GM12801 (cell line): ENCODE data around the gene HYLS1.

Experiments used
- TF ChIP-seq, protein P1 (sequence below): IDR thresholded peaks from one replicate; pipeline ENCODE4 v1.5.1; 2011; ENCODE audit warnings: control low read depth; ENCODE audit not compliant: insufficient read length; ENCODE audit errors: extremely low read depth

Gene HYLS1

DNA sequence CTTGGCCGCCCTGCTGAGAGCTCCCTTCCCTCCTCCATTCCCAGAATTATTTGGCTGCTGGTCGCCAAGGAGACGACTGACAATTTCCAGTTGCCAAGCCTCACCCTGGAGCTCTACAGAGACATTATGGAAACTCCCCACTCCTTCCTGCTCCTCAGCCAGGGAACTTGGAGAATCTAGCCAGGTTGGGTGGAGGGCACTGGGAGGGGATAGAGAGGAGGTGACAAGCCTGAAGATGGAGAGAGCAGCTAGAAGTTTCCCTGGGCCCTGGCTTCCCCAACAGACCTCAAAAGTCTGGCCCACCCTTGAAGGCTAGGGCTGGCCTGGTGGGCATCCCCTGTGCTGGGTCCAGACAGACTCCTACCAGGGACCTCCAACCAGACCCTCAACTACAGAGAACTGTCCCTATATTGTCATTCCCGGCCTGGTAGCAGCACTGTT is 51.6 kb downstream of the HYLS1 start:
- TF ChIP-seq, protein P1, sequence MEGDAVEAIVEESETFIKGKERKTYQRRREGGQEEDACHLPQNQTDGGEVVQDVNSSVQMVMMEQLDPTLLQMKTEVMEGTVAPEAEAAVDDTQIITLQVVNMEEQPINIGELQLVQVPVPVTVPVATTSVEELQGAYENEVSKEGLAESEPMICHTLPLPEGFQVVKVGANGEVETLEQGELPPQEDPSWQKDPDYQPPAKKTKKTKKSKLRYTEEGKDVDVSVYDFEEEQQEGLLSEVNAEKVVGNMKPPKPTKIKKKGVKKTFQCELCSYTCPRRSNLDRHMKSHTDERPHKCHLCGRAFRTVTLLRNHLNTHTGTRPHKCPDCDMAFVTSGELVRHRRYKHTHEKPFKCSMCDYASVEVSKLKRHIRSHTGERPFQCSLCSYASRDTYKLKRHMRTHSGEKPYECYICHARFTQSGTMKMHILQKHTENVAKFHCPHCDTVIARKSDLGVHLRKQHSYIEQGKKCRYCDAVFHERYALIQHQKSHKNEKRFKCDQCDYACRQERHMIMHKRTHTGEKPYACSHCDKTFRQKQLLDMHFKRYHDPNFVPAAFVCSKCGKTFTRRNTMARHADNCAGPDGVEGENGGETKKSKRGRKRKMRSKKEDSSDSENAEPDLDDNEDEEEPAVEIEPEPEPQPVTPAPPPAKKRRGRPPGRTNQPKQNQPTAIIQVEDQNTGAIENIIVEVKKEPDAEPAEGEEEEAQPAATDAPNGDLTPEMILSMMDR = no peak

DNA sequence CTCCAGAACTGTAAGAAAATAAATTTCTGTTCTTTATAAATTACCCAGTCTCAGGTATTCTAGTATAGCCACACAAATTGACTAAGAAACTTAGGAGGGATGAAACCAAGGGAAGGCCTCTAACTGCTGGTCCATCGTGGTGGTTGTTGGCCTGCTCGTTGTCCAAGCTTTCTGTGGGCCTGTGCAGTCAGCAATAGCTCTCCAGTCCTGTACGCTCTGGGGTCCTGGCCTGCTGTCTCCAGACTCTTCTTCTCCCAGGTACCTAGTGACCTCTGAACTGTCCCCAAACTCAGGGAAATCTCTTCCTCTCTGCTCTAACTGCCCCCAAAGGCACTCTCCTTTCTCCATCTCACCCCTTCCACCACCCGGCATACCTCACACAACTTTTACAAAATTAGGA is 52.7 kb downstream of the HYLS1 start:
- TF ChIP-seq, protein P1 = no peak

DNA sequence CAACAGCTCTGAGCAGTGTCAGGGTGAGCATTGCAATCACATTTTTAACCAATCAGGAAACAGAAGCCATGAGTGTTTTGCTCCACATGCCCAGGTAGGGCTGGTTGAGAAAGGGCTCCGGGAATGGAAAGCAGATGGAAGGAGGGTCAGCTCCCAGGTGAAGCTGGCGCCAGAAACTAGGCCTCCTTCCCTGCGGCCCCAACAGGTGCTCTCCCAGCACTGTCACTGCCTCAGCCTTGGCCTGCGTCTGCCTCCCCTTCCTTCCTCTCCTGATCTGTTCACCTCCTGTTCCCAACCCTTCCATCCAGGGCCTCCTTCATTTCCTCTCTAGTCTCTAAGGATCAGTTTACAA is 53.8 kb downstream of the HYLS1 start:
- TF ChIP-seq, protein P1 = no peak

DNA sequence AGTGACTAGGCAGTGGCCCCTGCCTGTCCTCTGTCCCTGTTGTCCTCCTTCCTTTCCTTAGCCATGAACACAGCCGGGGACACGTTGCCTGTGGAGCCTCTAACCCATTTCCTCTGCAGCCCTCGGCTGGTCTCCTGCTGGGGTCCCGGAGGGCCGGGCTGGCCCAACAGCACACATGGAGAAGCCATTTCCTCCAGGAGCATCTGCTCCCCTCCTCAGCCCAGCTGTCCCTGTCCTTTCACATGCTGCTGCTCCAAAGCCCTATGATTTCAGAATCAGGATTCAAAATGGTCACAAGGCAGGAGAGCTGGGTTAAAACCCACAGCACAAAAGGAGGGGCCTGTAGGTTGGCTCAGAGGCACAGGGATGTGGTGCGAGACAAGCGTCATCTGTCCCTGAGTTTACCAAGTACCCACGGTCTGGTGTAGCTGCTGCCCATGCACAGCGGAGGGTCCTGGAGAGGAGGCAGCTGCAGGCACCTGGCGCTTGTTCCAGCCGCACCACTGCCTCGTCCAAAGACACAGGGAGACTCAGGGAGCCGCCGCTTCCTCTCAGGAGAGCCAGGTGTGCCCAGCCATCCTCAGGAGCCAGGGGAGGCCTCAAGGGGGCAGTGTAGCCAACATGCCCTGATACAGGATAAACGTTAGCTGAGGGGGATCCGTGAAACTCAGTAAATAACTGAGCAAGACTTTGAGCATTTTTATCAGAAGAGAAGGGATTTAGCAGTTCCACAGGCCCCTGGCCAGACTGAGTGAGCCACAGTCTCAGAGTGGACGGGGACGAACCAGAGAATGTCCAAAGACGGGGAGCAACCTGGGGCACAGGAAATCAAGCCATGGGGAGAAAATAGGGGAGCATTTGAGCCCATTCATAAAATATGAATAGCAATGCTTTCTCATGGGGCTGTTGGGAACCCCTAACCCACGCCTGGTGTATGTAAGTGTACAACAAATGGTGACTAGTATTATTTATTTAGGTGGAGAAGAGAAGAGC is 54.4 kb downstream of the HYLS1 start:
- TF ChIP-seq, protein P1 = no peak

DNA sequence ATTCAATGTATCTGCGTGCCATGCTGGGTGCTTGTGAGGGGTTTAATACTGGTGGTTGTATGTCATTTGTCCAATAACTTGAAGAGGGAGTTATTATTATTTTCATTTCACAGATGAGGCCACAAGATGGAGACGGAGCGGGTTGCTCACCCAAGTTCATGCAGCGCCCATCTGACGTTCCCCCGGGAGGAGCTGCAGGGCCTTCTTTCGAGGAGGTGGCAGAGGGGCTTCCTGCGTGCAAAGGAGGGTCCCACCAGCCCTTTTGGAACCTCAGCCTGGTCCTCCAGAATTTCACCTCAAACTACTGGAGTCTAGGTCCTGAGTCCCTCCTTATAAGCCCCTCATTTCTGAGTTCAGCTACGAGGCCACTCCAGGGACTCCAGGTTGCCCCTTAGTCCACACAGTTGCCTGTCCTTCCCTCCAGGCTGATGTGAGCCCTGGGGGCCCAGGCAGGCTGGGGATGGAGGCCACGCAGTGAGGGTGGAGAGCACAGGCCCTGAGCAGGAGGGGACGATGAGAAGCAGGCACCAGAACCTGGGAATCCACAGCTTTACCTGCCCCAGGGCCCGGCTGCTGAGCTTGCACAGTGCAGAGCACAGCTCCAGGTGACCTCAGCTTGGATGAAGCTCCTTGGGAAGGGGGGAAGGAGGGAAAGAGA is 55.4 kb downstream of the HYLS1 start:
- TF ChIP-seq, protein P1 = no peak

DNA sequence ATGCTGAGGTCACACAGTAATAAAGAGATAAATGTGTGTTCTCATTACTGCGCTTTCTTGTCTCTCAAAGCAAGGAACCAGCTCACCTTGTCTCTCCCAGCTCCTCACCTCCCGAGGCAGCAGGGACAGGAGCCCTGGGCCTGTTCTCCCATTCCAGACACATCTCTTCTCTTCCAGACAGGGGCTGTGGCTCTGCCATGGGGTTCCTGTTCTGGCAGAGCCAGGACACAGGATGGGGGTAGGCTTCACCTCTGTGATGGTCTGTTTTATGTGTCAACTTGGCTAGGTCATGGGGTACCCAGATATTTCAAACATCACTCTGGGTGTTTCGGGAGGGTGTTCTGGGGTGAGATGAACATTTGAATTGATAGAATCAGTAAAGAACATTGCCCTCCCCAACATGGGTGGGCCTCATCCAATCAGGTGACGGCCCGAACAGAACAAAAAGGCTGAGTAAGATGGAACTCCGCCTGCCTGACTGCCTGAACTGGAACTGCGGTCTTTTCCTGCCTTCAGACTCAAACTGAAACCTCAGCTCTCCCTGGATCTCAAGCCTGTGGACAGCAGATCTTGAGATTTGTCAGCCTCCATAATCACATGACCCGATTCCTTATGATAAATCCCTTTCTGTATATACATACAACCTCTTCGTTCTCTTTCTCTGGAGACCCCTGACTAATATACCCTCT is 56.3 kb downstream of the HYLS1 start:
- TF ChIP-seq, protein P1 = no peak
